C4-2B (cell line): ENCODE measurements around the gene ULK3.

Experiments used
- ZFX ChIP-seq: fragments of 450-650 bp; IDR thresholded peaks from 2 replicates; pipeline ENCODE4 v1.6.1; 2017
- TF ChIP-seq, protein P1 (sequence below): fragments of 450-650 bp; conservative IDR thresholded peaks from 2 replicates; pipeline ENCODE4 v1.5.1; 2017; ENCODE audit warnings: mild to moderate bottlenecking

DNA sequence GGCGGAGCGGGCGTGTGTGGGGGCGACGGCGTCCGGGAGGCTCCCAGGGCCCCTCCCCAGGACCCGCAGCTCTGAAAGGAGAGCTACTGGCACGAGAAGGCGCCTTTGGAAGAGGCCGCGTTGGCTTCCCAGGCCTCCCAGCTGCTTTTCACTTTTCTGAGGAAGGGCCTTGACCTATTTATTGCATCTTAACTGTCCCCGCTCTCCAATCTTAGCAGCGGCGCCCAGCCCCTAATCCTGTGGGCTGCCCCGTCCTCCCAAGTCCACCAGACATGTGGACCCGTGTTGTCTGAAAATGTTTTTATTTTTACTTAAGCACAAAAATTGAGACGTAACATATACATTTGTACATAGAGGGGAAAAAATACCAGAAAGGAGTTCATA is 481 bp upstream of the ULK3 start:
- TF ChIP-seq, protein P1, sequence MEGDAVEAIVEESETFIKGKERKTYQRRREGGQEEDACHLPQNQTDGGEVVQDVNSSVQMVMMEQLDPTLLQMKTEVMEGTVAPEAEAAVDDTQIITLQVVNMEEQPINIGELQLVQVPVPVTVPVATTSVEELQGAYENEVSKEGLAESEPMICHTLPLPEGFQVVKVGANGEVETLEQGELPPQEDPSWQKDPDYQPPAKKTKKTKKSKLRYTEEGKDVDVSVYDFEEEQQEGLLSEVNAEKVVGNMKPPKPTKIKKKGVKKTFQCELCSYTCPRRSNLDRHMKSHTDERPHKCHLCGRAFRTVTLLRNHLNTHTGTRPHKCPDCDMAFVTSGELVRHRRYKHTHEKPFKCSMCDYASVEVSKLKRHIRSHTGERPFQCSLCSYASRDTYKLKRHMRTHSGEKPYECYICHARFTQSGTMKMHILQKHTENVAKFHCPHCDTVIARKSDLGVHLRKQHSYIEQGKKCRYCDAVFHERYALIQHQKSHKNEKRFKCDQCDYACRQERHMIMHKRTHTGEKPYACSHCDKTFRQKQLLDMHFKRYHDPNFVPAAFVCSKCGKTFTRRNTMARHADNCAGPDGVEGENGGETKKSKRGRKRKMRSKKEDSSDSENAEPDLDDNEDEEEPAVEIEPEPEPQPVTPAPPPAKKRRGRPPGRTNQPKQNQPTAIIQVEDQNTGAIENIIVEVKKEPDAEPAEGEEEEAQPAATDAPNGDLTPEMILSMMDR = no peak
- TF ChIP-seq ZFX = no peak
